Activated T-helper 2 cell treated with anti-CD3 and anti-CD28 coated beads, Interferon-gamma antibody, Interleukin-2, Interleukin-4, amounts not matched to agents 10 μg/mL and 5 μg/mL and 100 μg/mL, durations not matched to agents 14 hours and 24 hours and 36 hours (primary cell): ENCODE measurements around the gene COLEC11. TPM values are rescaled to one million over a fixed set of nuclear protein-coding genes. Genes with fewer than 3 reads are reported as not detected.
"Not testable (repeated sequence)": the region's sequence is repeated elsewhere in the genome, so short reads cannot be mapped to it uniquely, and the experiment has no call there.

Experiments used
- DNase-seq: peaks from one replicate; pipeline ENCODE4 v3.0.0; 2021; ENCODE audit warnings: low spot score
- H3K27ac Mint-ChIP-seq: one replicate; pipeline ENCODE4 v1.8.0; 2021; ENCODE audit warnings: mixed read lengths
- H3K27me3 Mint-ChIP-seq: one replicate; pipeline ENCODE4 v1.8.0; 2021; ENCODE audit warnings: low read depth, mixed read lengths
- H3K36me3 Mint-ChIP-seq: one replicate; pipeline ENCODE4 v1.8.0; 2021; ENCODE audit warnings: low read depth, mixed read lengths
- H3K4me1 Mint-ChIP-seq: one replicate; pipeline ENCODE4 v1.8.0; 2021; ENCODE audit warnings: low read depth, mixed read lengths
- H3K4me3 Mint-ChIP-seq: one replicate; pipeline ENCODE4 v1.8.0; 2021; ENCODE audit warnings: low read depth, mild to moderate bottlenecking, moderate library complexity, mixed read lengths
- H3K9me3 Mint-ChIP-seq: one replicate; pipeline ENCODE4 v1.8.0; 2021; ENCODE audit warnings: mixed read lengths
- intact Hi-C: fragments of 100-400 bp; cut with micrococcal nuclease; formaldehyde crosslinking; loops from one replicate; pipeline ENCODE4 v1.15.1; 2023
- total RNA-seq: library from RNA; stranded (reverse); gene quantifications from 2 replicates; pipeline ENCODE4 v1.2.3, GENCODE V29; 2022

Gene COLEC11
- total RNA-seq, 1 donor from 2014 or later, result not detected

- Mint-ChIP-seq H3K9me3 (no peaks in the 10 kb centered on the region), H3K27ac (no peak overlapping the region), H3K27me3 (no peaks in the 10 kb centered on the region), H3K36me3 (no peaks in the 10 kb centered on the region), H3K4me1 (peaks cover 2% of the 10 kb centered on the region), H3K4me3 (no peak overlapping the region)
- intact Hi-C loops, result no loop called here
- no peak for DNase-seq
Observed at GRCh38 chr2:3603536-3604206, 8.8 kb downstream of the COLEC11 start.

DNA sequence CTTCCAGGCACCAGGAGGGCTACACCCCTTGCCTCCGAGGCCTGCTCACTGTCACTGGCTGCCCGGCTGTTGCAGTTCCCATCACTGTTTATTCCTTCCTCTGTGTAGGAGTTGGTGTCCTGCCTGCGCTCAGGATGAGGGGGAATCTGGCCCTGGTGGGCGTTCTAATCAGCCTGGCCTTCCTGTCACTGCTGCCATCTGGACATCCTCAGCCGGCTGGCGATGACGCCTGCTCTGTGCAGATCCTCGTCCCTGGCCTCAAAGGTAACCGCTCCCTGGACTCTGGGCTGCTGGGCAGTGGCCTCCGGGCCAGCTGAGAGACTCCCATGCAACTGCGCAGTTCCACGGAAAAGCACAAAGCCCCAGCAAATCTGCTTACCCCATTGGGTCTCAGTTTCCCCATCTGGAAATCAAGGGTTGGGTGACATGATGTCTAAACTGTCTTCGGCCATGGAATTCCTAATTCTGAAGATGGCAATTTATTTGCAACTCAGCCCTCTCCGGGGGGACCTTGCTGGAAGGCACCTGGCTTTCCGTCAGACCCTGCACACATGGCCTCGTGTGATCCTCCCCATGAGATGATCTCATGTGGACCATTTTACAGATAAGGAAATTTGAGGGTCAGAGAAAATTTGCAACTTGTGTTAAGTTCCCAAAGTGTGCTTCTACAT, 9.4 kb downstream of the COLEC11 start:
- intact Hi-C loops, result no loop called here
- Mint-ChIP-seq H3K4me3 (no peak overlapping the region), H3K27ac (no peak overlapping the region), H3K9me3 (no peaks in the 10 kb centered on the region), H3K4me1 (peaks cover 2% of the 10 kb centered on the region), H3K27me3 (no peaks in the 10 kb centered on the region), H3K36me3 (no peaks in the 10 kb centered on the region)
- DNase-seq, result no peak

DNA sequence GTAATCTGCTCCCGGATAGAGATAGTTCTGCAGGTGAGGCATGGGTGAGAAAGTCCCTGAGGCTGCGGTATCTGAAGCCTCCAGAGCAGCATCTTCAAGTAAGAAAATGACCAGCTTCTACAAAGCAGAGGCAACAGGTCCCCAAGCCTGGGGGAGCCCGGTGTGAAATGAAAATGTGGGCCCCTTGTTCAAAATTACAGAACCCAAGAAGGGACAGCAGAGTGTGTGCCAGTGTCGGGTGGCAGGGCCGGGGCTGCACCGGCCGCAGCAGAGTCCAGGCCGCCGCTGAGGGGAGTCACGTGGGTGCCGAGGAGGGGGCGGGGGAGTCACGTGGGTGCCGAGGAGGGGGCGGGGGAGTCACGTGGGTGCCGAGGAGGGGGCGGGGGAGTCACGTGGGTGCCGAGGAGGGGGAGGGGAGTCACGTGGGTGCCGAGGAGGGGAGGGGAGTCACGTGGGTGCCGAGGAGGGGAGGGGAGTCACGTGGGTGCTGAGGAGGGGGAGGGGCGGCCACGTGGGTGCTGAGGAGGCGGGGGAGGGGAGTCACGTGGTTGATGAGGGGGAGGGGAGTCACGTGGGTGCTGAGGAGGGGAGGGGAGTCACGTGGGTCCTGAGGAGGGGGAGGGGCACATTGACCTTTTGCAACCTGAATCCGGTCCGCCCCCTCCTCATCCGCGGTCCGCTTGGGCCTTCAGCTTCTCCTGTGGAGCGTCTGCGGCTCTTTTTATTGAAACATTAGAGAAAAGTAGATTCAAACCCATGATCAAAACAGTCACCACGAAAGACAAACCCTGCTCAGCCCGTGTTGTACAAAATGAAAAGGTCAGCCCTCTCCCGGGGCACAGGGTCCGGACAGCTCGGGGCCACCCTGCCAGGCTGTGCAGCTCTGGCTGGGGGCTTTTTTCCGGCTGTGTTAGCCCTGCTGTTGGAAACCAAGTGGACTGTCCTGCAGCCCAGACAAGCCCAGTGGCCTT, 10.4 kb downstream of the COLEC11 start:
- Mint-ChIP-seq H3K9me3 (no peaks in the 10 kb centered on the region), H3K4me3 (peak overlapping the region; percentile 17), H3K4me1 (peaks cover 2% of the 10 kb centered on the region), H3K27me3 (no peaks in the 10 kb centered on the region), H3K27ac (peak overlapping the region; percentile 46), H3K36me3 (no peaks in the 10 kb centered on the region)
- intact Hi-C loops, result loop anchor here (1.0 kb wide), 1 partner anchor 47 kb away; the partner anchor contains the start of gene RNASEH1
- no peak for DNase-seq

- Mint-ChIP-seq H3K4me3 (no peak overlapping the region), H3K4me1 (peaks cover 2% of the 10 kb centered on the region), H3K27me3 (no peaks in the 10 kb centered on the region), H3K27ac (no peak overlapping the region), H3K36me3 (no peaks in the 10 kb centered on the region), H3K9me3 (no peaks in the 10 kb centered on the region)
- intact Hi-C loops, result no loop called here
- DNase-seq, result no peak
Observed at GRCh38 chr2:3606028-3606369, 11.1 kb downstream of the COLEC11 start.

- Mint-ChIP-seq H3K9me3 (no peaks in the 10 kb centered on the region), H3K27me3 (no peaks in the 10 kb centered on the region), H3K4me3 (no peak overlapping the region), H3K36me3 (no peaks in the 10 kb centered on the region), H3K27ac (no peak overlapping the region), H3K4me1 (peaks cover 2% of the 10 kb centered on the region)
- intact Hi-C loops, result no loop called here
- DNase-seq, result no peak
Observed at GRCh38 chr2:3606370-3607201, 11.7 kb downstream of the COLEC11 start.

- intact Hi-C loops, result no loop called here
- H3K4me1 Mint-ChIP-seq, result peaks cover 2% of the 10 kb centered on the region
- H3K27me3 Mint-ChIP-seq, result no peaks in the 10 kb centered on the region
- no peak overlapping the region for H3K4me3 Mint-ChIP-seq
- peak; percentile 3 for DNase-seq
- H3K9me3 Mint-ChIP-seq, result no peaks in the 10 kb centered on the region
- H3K27ac Mint-ChIP-seq, result no peak overlapping the region
- H3K36me3 Mint-ChIP-seq, result no peaks in the 10 kb centered on the region
Observed at GRCh38 chr2:3608373-3609278, 13.7 kb downstream of the COLEC11 start.

- H3K4me3 Mint-ChIP-seq, intact Hi-C loops, H3K4me1 Mint-ChIP-seq, H3K9me3 Mint-ChIP-seq, H3K36me3 Mint-ChIP-seq, H3K27me3 Mint-ChIP-seq, H3K27ac Mint-ChIP-seq: not testable (repeated sequence)
- peak; percentile 11 for DNase-seq
Observed at GRCh38 chr2:3609279-3609673, 14.4 kb downstream of the COLEC11 start.

DNA sequence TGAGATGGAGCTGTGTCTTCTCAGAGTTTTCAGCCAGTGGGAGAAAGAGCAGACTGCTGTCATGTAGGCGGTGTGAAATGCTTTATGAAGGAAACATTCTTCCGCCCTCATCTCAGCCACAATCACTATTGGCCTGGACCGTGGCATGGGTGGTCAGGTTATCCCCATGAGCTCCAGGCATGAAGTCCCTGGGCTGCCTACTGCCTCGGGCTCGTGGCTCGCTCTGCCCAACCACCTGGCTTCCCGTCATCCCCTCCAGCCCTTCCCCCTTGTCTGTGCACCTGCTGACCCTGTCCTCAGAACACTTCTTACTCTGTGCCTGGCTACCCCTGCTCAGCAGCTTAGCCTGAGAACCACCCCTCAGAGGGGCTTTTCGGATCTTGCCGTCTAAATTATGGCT, 15.5 kb downstream of the COLEC11 start:
- Mint-ChIP-seq H3K4me3 (no peak overlapping the region), H3K9me3 (no peaks in the 10 kb centered on the region), H3K4me1 (no peaks in the 10 kb centered on the region), H3K27me3 (no peaks in the 10 kb centered on the region), H3K36me3 (no peaks in the 10 kb centered on the region), H3K27ac (no peak overlapping the region)
- no peak for DNase-seq
- intact Hi-C loops, result no loop called here

DNA sequence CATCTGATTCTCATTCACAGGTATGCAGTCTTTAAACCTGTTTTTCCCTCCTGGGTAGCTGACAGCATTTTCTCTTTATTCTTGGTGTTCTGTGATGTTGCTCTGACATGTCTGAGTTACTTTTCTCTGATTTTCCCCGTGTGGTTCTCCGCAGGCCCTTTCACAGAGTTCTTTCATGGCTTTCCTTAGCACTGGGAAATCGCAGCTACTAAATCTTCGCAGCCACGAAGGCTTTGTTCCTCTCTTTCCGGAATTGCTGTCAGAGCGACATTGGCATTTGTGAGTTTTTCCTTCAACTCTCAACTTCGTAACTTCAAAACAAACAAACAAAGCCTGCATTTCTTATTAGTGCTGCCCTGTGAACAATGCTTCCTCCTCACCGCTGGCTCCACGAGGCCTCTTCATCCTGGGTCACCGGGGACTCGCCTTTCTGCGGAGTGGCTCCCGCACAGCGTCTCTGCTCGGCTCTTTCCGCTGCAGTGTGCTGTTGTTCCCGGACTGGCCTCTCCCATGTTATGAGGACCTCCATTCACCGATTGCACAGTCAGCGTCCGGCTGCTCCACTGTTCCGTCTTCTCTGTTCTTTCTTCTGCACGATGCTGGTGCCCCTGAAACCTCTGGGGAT, 16.1 kb downstream of the COLEC11 start:
- Mint-ChIP-seq H3K4me1 (no peaks in the 10 kb centered on the region), H3K36me3 (no peaks in the 10 kb centered on the region), H3K9me3 (no peaks in the 10 kb centered on the region), H3K27me3 (no peaks in the 10 kb centered on the region), H3K4me3 (no peak overlapping the region), H3K27ac (no peak overlapping the region)
- intact Hi-C loops, result no loop called here
- peak; percentile 1 for DNase-seq

GRCh38 chr2:3611589-3611988, 16.7 kb downstream of the COLEC11 start:
- Mint-ChIP-seq H3K4me3 (no peak overlapping the region), H3K27me3 (no peaks in the 10 kb centered on the region), H3K27ac (no peak overlapping the region), H3K4me1 (no peaks in the 10 kb centered on the region), H3K9me3 (no peaks in the 10 kb centered on the region), H3K36me3 (no peaks in the 10 kb centered on the region)
- peak; percentile 2 for DNase-seq
- intact Hi-C loops, result no loop called here
